OCI-LY3 (cell line): ENCODE measurements around the gene KEAP1.

Experiments used
- EZH2phosphoT487 ChIP-seq: fragments of 200-600 bp; shearing (Covaris generic); IDR thresholded peaks from 2 replicates; pipeline ENCODE4 v1.6.1; 2018; ENCODE audit warnings: antibody characterized with exemption, mixed run types, low read depth
- TF ChIP-seq, protein P1 (sequence below): fragments of 200-600, 300-600 bp; sonication (generic); IDR thresholded peaks from 2 replicates; pipeline ENCODE4 v1.5.1; 2014; ENCODE audit warnings: antibody characterized with exemption, low read length, low read depth

DNA sequence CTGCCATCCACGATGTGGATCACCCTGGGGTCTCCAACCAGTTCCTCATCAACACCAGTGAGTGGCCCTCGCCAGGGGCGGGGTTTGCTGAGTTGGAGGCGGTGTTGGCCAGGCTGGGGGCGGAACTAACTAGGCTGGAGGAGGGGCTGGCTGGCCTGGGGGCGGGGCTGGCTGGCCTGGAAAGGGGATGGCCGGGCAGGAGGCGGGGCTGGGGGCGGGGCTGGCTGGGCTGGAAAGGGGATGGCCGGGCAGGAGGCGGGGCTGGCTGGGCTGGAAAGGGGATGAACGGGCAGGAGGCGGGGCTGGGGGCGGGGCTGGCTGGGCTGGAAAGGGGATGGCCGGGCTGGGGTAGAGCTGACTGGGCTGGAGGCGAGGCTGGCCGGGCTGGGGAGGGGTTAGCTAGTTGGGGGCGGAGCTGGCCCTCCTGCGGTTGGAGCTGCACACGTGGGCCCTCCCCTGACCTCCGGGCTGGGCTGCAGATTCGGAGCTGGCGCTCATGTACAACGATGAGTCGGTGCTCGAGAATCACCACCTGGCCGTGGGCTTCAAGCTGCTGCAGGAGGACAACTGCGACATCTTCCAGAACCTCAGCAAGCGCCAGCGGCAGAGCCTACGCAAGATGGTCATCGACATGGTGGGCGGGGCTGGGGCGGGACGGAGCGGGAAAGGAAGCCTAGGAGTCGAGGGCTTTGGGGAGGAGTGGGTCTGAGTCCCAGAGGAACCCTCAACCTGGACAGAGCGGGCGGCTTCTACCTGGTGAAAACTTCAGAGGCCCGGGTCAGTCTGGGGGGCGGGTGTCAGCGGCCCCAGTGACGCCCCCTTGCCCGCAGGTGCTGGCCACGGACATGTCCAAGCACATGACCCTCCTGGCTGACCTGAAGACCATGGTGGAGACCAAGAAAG lies 41.9 kb downstream of the KEAP1 start:
- TF ChIP-seq, protein P1, sequence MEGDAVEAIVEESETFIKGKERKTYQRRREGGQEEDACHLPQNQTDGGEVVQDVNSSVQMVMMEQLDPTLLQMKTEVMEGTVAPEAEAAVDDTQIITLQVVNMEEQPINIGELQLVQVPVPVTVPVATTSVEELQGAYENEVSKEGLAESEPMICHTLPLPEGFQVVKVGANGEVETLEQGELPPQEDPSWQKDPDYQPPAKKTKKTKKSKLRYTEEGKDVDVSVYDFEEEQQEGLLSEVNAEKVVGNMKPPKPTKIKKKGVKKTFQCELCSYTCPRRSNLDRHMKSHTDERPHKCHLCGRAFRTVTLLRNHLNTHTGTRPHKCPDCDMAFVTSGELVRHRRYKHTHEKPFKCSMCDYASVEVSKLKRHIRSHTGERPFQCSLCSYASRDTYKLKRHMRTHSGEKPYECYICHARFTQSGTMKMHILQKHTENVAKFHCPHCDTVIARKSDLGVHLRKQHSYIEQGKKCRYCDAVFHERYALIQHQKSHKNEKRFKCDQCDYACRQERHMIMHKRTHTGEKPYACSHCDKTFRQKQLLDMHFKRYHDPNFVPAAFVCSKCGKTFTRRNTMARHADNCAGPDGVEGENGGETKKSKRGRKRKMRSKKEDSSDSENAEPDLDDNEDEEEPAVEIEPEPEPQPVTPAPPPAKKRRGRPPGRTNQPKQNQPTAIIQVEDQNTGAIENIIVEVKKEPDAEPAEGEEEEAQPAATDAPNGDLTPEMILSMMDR = no peak
- TF ChIP-seq EZH2phosphoT487 = no peak
